IMR-90 (cell line): Measurements from ENCODE around the gene SNAPIN. TPM values are rescaled to one million over a fixed set of nuclear protein-coding genes. Genes with fewer than 3 reads are reported as not detected.

Source experiments
- ATAC-seq: fragments of 200-7000 bp; cut with Tn5 transposase; 2 replicates; pipeline ENCODE4 v1.9.1; 2020; ENCODE audit warnings: low read depth, mild to moderate bottlenecking, moderate library complexity
- BruUV-seq: library from RNA; stranded (reverse); fragments of 400-500 nt; replicated peaks from 2 replicates; lab custom pipeline; 2021; lab: Mats Ljungman, UMichigan
- CTCF ChIA-PET: fragments of 300-600 bp; formaldehyde crosslinking; extraction: SDS; loops from one replicate; lab custom pipeline; 2021; ENCODE audit warnings: antibody characterized with exemption; lab: Yijun Ruan, JAX
- POLR2A ChIA-PET: fragments of 300-600 bp; sonication (Branson Sonifier 250); formaldehyde crosslinking; loops from one replicate; lab custom pipeline; 2022; ENCODE audit warnings: antibody characterized with exemption; ENCODE audit not compliant: unreplicated experiment; lab: Charles Lee
- DNase-seq: peaks from one replicate; pipeline ENCODE4 v3.0.0; 2013
- H2AFZ ChIP-seq: replicated peaks from 2 replicates; pipeline ENCODE3; 2013; ENCODE audit warnings: low read length, mild to moderate bottlenecking; ENCODE audit not compliant: poor library complexity
- H2AK5ac ChIP-seq: 2 replicates; pipeline ENCODE4 v1.6.1; 2013; ENCODE audit warnings: low read depth, low read length, inconsistent platforms
- H2AK9ac ChIP-seq: replicated peaks from 2 replicates; pipeline ENCODE3; 2013; ENCODE audit warnings: mild to moderate bottlenecking, low read depth, low read length, moderate library complexity; ENCODE audit not compliant: poor library complexity
- H2BK120ac ChIP-seq: 2 replicates; pipeline ENCODE4 v1.6.1; 2013; ENCODE audit warnings: low read depth, low read length, inconsistent platforms
- H2BK15ac ChIP-seq: 3 replicates; pipeline ENCODE4 v1.6.1; 2013; ENCODE audit warnings: low read depth, low read length, inconsistent platforms
- H2BK20ac ChIP-seq: 2 replicates; pipeline ENCODE4 v1.6.1; 2013; ENCODE audit warnings: low read depth, mild to moderate bottlenecking, inconsistent platforms, low read length, moderate library complexity
- H2BK5ac ChIP-seq: 2 replicates; pipeline ENCODE4 v1.6.1; 2013; ENCODE audit warnings: mild to moderate bottlenecking, low read depth, low read length, inconsistent platforms; ENCODE audit not compliant: poor library complexity, severe bottlenecking
- H3K14ac ChIP-seq: replicated peaks from 2 replicates; pipeline ENCODE4 v1.6.1; 2013; ENCODE audit warnings: low read depth, low read length, inconsistent platforms
- H3K18ac ChIP-seq: 2 replicates; pipeline ENCODE4 v1.6.1; 2013; ENCODE audit warnings: low read depth, low read length, control low read depth
- H3K23ac ChIP-seq: 2 replicates; pipeline ENCODE4 v1.6.1; 2013; ENCODE audit warnings: low read depth, low read length, inconsistent platforms
- H3K27ac ChIP-seq: 2 replicates; pipeline ENCODE4 v1.5.1; 2013; ENCODE audit warnings: mild to moderate bottlenecking, control low read depth, low read length; ENCODE audit not compliant: insufficient read depth
- H3K27me3 ChIP-seq: 2 replicates; pipeline ENCODE4 v1.6.1; 2013; ENCODE audit warnings: low read length; ENCODE audit not compliant: control insufficient read depth, insufficient read depth
- H3K36me3 ChIP-seq: 2 replicates; pipeline ENCODE4 v1.6.1; 2013; ENCODE audit warnings: low read length, mixed read lengths; ENCODE audit not compliant: control insufficient read depth, insufficient read depth
- H3K4ac ChIP-seq: 2 replicates; pipeline ENCODE4 v1.6.1; 2013; ENCODE audit warnings: low read depth, low read length, inconsistent platforms
- H3K4me1 ChIP-seq: 2 replicates; pipeline ENCODE4 v1.6.1; 2013; ENCODE audit warnings: low read length, mixed read lengths; ENCODE audit not compliant: control insufficient read depth, insufficient read depth
- H3K4me2 ChIP-seq: 2 replicates; pipeline ENCODE4 v1.6.1; 2013; ENCODE audit warnings: low read depth, mild to moderate bottlenecking, control low read depth, low read length, moderate library complexity
- H3K4me3 ChIP-seq: 2 replicates; pipeline ENCODE4 v1.5.1; 2013; ENCODE audit warnings: low read depth, mild to moderate bottlenecking, control low read depth, low read length, moderate library complexity; ENCODE audit not compliant: insufficient read depth
- H3K56ac ChIP-seq: 2 replicates; pipeline ENCODE4 v1.6.1; 2013; ENCODE audit warnings: low read length, inconsistent platforms; ENCODE audit not compliant: insufficient read depth; ENCODE audit errors: extremely low read depth
- H3K79me1 ChIP-seq, 2 experiments: 2 replicates each; pipeline ENCODE4 v1.6.1; 2013; ENCODE audit warnings: low read length in 2 of 2, inconsistent platforms in 1 of 2, low read depth in 1 of 2
- H3K9ac ChIP-seq: 2 replicates; pipeline ENCODE4 v1.6.1; 2013; ENCODE audit warnings: low read depth, low read length, control low read depth
- H3K9me1 ChIP-seq: 2 replicates; pipeline ENCODE4 v1.6.1; 2013; ENCODE audit warnings: low read length, inconsistent platforms; ENCODE audit not compliant: insufficient read depth
- H3K9me3 ChIP-seq: 2 replicates; pipeline ENCODE4 v1.6.1; 2013; ENCODE audit warnings: low read length; ENCODE audit not compliant: control insufficient read depth, insufficient read depth
- H4K20me1 ChIP-seq: 2 replicates; pipeline ENCODE4 v1.6.1; 2013; ENCODE audit warnings: low read length, inconsistent platforms; ENCODE audit not compliant: insufficient read depth
- H4K5ac ChIP-seq: 2 replicates; pipeline ENCODE4 v1.6.1; 2013; ENCODE audit warnings: mild to moderate bottlenecking, low read depth, low read length, control low read depth
- H4K8ac ChIP-seq, 2 experiments: 2 replicates each; pipeline ENCODE4 v1.6.1; 2013; ENCODE audit warnings: low read depth in 2 of 2, low read length in 2 of 2, control low read depth in 1 of 2, inconsistent platforms in 1 of 2
- H4K91ac ChIP-seq: 2 replicates; pipeline ENCODE4 v1.6.1; 2013; ENCODE audit warnings: low read depth, low read length, inconsistent platforms; ENCODE audit not compliant: insufficient read depth
- BHLHE40 ChIP-seq: fragments of 150-350 bp; IDR thresholded peaks from 2 replicates; pipeline ENCODE4 v1.6.1; 2016; ENCODE audit warnings: mild to moderate bottlenecking, low read depth, low read length
- CEBPB ChIP-seq: IDR thresholded peaks from 2 replicates; pipeline ENCODE4 v1.6.1; 2012; ENCODE audit warnings: low read depth, low read length, improper control_type of control experiment
- CHD1 ChIP-seq: IDR thresholded peaks from 2 replicates; pipeline ENCODE4 v1.6.1; 2012; ENCODE audit warnings: low read depth, low read length, improper control_type of control experiment
- CTCF ChIP-seq: conservative IDR thresholded peaks from 2 replicates; pipeline ENCODE4 v1.5.1; 2012; ENCODE audit warnings: mild to moderate bottlenecking, low read depth, low read length, improper control_type of control experiment
- ELK1 ChIP-seq: fragments of 150-350 bp; IDR thresholded peaks from 2 replicates; pipeline ENCODE4 v1.6.1; 2016; ENCODE audit warnings: low read depth, mild to moderate bottlenecking, low read length, moderate library complexity, borderline replicate concordance
- FOS ChIP-seq: fragments of 150-350 bp; IDR thresholded peaks from 2 replicates; pipeline ENCODE4 v1.6.1; 2016; ENCODE audit warnings: low read depth, low read length
- MAFK ChIP-seq: IDR thresholded peaks from 2 replicates; pipeline ENCODE4 v1.6.1; 2012; ENCODE audit warnings: low read depth, low read length, improper control_type of control experiment
- MAZ ChIP-seq: IDR thresholded peaks from 2 replicates; pipeline ENCODE4 v1.6.1; 2012; ENCODE audit warnings: low read depth, mild to moderate bottlenecking, low read length, improper control_type of control experiment, moderate library complexity, borderline replicate concordance
- MXI1 ChIP-seq: IDR thresholded peaks from 2 replicates; pipeline ENCODE4 v1.6.1; 2012; ENCODE audit warnings: low read depth, mild to moderate bottlenecking, low read length, moderate library complexity, borderline replicate concordance
- NFE2L2 ChIP-seq: fragments of 150-350 bp; IDR thresholded peaks from 2 replicates; pipeline ENCODE4 v1.6.1; 2016; ENCODE audit warnings: low read depth, mild to moderate bottlenecking, low read length
- POLR2A ChIP-seq: IDR thresholded peaks from 2 replicates; pipeline ENCODE4 v1.6.1; 2012; ENCODE audit warnings: mild to moderate bottlenecking, low read depth, low read length
- RAD21 ChIP-seq: IDR thresholded peaks from 2 replicates; pipeline ENCODE4 v1.6.1; 2012; ENCODE audit warnings: low read length, improper control_type of control experiment
- RCOR1 ChIP-seq: IDR thresholded peaks from 2 replicates; pipeline ENCODE4 v1.6.1; 2012; ENCODE audit warnings: mild to moderate bottlenecking, low read length, improper control_type of control experiment; ENCODE audit not compliant: insufficient replicate concordance
- RFX5 ChIP-seq: IDR thresholded peaks from 2 replicates; pipeline ENCODE4 v1.8.0; 2012; ENCODE audit warnings: low read depth, mild to moderate bottlenecking, low read length, moderate library complexity
- SMC3 ChIP-seq: fragments of 150-350 bp; IDR thresholded peaks from 2 replicates; pipeline ENCODE4 v1.6.1; 2016; ENCODE audit warnings: low read depth, mild to moderate bottlenecking, antibody characterized with exemption, low read length, moderate library complexity
- USF2 ChIP-seq: fragments of 150-350 bp; IDR thresholded peaks from 2 replicates; pipeline ENCODE4 v1.6.1; 2017; ENCODE audit warnings: mild to moderate bottlenecking, antibody characterized with exemption, low read length, low read depth
- whole genome bisulfite sequencing, 2 experiments: methylation state at CpG; one replicate each; pipeline versions ENCODE4 v1.1.5 to v1.1.7; 2013; ENCODE audit warnings: missing lambda C conversion rate in 2 of 2; ENCODE audit not compliant: insufficient read length in 1 of 2; ENCODE audit errors: extremely low coverage in 2 of 2; 5-methylcytosine and 5-hydroxymethylcytosine counted together
- dilution Hi-C: fragments of 300-500 bp; cut with HindIII; formaldehyde crosslinking; loops from one replicate; pipeline ENCODE4 v1.14.3; 2018; ENCODE audit warnings: low sequenced_read_pairs; ENCODE audit not compliant: unreplicated experiment
- in situ Hi-C: fragments of 300-500 bp; cut with MboI; formaldehyde crosslinking; loops from 3 replicates; pipeline ENCODE4 v1.14.3; 2019; ENCODE audit warnings: low sequenced_read_pairs, inconsistent platforms, mixed read lengths
- intact Hi-C: fragments of 100-400 bp; cut with micrococcal nuclease; formaldehyde crosslinking; loops from 2 replicates; pipeline ENCODE4 v1.10.0; 2022
- polyA plus RNA-seq, 3 experiments: library from polyadenylated mRNA; depleted of rRNA; stranded (reverse); fragments of >200 nt; gene quantifications; 2 replicates each; pipeline ENCODE4 v1.2.3, GENCODE V29; 2012; ENCODE audit warnings: low replicate concordance in 1 of 3
- total RNA-seq: library from RNA; depleted of rRNA; stranded (reverse); fragments of >200 nt; gene quantifications from 2 replicates; pipeline ENCODE4 v1.2.3, GENCODE V29; 2012

The SNAPIN gene
- total and polyA plus RNA-seq, 2 of the 4 experiments (the other 2 are of a cell fraction), result 37.4 to 40.9 TPM

- no TSS peak for BruUV-seq
- CTCF ChIA-PET, result interaction anchor here (0.7 to 2.5 kb wide), 3 partner anchors 12 to 47 kb away, joined by 3 to 8 read pairs (median 4); partner anchors contain the start of gene S100A13
These were observed 43.1 kb upstream of the SNAPIN start for GRCh38 chr1:153615406-153615805.

More at GRCh38 chr1:153615406-153615805, 43.1 kb upstream of the SNAPIN start:
- peaks cover 4% of the 10 kb centered on the region; the same call in 1 of the 2 replicates for H4K20me1 ChIP-seq
- peaks cover 6 to 23% of the 10 kb centered on the region in 2 experiments for H3K79me1 ChIP-seq
- H4K8ac ChIP-seq, result no peak overlapping the region
- H2BK120ac ChIP-seq, result no peak overlapping the region
- POLR2A ChIA-PET, result no interaction called here
- no peak overlapping the region for H3K4ac ChIP-seq
- H2AFZ ChIP-seq, result no peak overlapping the region
- no peak overlapping the region for H2BK20ac ChIP-seq
- H2BK15ac ChIP-seq, result no peak overlapping the region
- H3K9me3 ChIP-seq, result no peaks in the 10 kb centered on the region
- no peak overlapping the region for H3K4me2 ChIP-seq
- no peak overlapping the region for H3K56ac ChIP-seq
- no peak overlapping the region for H2AK9ac ChIP-seq
- in situ Hi-C loops (no loop called here), intact Hi-C loops (no loop called here), dilution Hi-C loops (no loop called here)
- peaks cover 15% of the 10 kb centered on the region for H3K36me3 ChIP-seq
- DNase-seq (no peak), ATAC-seq (no peak)
- 40% methylated on average over 1 of the region's 2 CpGs; no CpG with 5 or more reads in 1 of the 2 experiments for WGBS, 2 experiments
- H3K9me1 ChIP-seq, result 0 out of 2 replicates have a peak, but pooled peaks cover 1% of the 10 kb centered on the region
- H3K9ac ChIP-seq, result no peak overlapping the region
- H3K4me1 ChIP-seq, result peaks cover 20% of the 10 kb centered on the region
- no peak overlapping the region for H3K14ac ChIP-seq
- H2AK5ac ChIP-seq, result no peak overlapping the region
- no peak overlapping the region for H4K5ac ChIP-seq
- no peak overlapping the region for H3K18ac ChIP-seq
- no peak overlapping the region for H3K23ac ChIP-seq
- no peaks in the 10 kb centered on the region for H3K27me3 ChIP-seq
- H4K91ac ChIP-seq, result peak overlapping the region; percentile 32; the same call in 1 of the 2 replicates
- H3K27ac ChIP-seq, result no peak overlapping the region
- no peak for TF ChIP-seq CEBPB
- TF ChIP-seq MXI1, result no peak
- TF ChIP-seq FOS, result no peak
- no peak for TF ChIP-seq RCOR1
- TF ChIP-seq MAFK, result no peak
- no peak for TF ChIP-seq POLR2A
- TF ChIP-seq RFX5, result no peak
- no peak for TF ChIP-seq USF2
- TF ChIP-seq SMC3, result no peak
- TF ChIP-seq CTCF, result no peak
- no peak for TF ChIP-seq BHLHE40
- TF ChIP-seq MAZ, result no peak
- TF ChIP-seq CHD1, result no peak
- no peak for TF ChIP-seq ELK1
- no peak for TF ChIP-seq NFE2L2
- TF ChIP-seq RAD21, result no peak
- H3K4me3 ChIP-seq, result no peak overlapping the region
- no peak overlapping the region for H2BK5ac ChIP-seq
